ENCODE measurements around the gene PGAP6. TPM values are rescaled to one million over a fixed set of nuclear protein-coding genes. Genes with fewer than 3 reads are reported as not detected.

The PGAP6 gene
- total RNA-seq, 1 donor: 54.3 TPM

- H3K27me3 ChIP-seq (ENCODE audit: insufficient read depth, low read length): no peaks in the 10 kb centered on the region
- peaks cover 27% of the 10 kb centered on the region for H3K36me3 ChIP-seq (ENCODE audit: insufficient read depth, low read length)
- H4K20me1 ChIP-seq (ENCODE audit: insufficient read depth, low read length): no peaks in the 10 kb centered on the region
- H3K4me1 ChIP-seq (ENCODE audit: insufficient read depth, low read length): peaks cover 7% of the 10 kb centered on the region
- DNase-seq (ENCODE audit: insufficient read length, low spot score, missing footprints): no peak
- peak overlapping the region; percentile 64 for H3K4me3 ChIP-seq (ENCODE audit: insufficient read depth, low read length)
- no peaks in the 10 kb centered on the region for H3K79me2 ChIP-seq (ENCODE audit: insufficient read depth, low read length)
- H3K9me3 ChIP-seq (ENCODE audit: low read depth, low read length): no peaks in the 10 kb centered on the region
- H2AFZ ChIP-seq (ENCODE audit: low read length): no peak overlapping the region
- no peak for TF ChIP-seq CTCF (IDR thresholded peaks at IDR 0.05; ENCODE audit: extremely low read depth, low read depth, low read length)
- H3K4me2 ChIP-seq (ENCODE audit: insufficient read depth, low read length): peak overlapping the region; percentile 77
- no peak overlapping the region for H3K27ac ChIP-seq (ENCODE audit: low read depth, low read length)
Observed at GRCh38 chr16:369275-369865, 12.4 kb downstream of the PGAP6 start.

GRCh38 chr16:368388-369158 lies 13.2 kb downstream of the PGAP6 start:
- H4K20me1 ChIP-seq (ENCODE audit: insufficient read depth, low read length): no peaks in the 10 kb centered on the region
- no peak overlapping the region for H3K4me3 ChIP-seq (ENCODE audit: insufficient read depth, low read length)
- no peak for DNase-seq (ENCODE audit: insufficient read length, low spot score, missing footprints)
- H3K27ac ChIP-seq (ENCODE audit: low read depth, low read length): no peak overlapping the region
- H3K36me3 ChIP-seq (ENCODE audit: insufficient read depth, low read length): peaks cover 26% of the 10 kb centered on the region
- no peaks in the 10 kb centered on the region for H3K9me3 ChIP-seq (ENCODE audit: low read depth, low read length)
- H2AFZ ChIP-seq (ENCODE audit: low read length): no peak overlapping the region
- H3K4me2 ChIP-seq (ENCODE audit: insufficient read depth, low read length): no peak overlapping the region
- H3K4me1 ChIP-seq (ENCODE audit: insufficient read depth, low read length): peaks cover 7% of the 10 kb centered on the region
- TF ChIP-seq CTCF (IDR thresholded peaks at IDR 0.05; ENCODE audit: extremely low read depth, low read depth, low read length): no peak
- peaks cover 3% of the 10 kb centered on the region for H3K27me3 ChIP-seq (ENCODE audit: insufficient read depth, low read length)
- H3K79me2 ChIP-seq (ENCODE audit: insufficient read depth, low read length): no peaks in the 10 kb centered on the region

- no peak for DNase-seq (ENCODE audit: insufficient read length, low spot score, missing footprints)
- no peaks in the 10 kb centered on the region for H3K9me3 ChIP-seq (ENCODE audit: low read depth, low read length)
- no peak overlapping the region for H3K27ac ChIP-seq (ENCODE audit: low read depth, low read length)
- H3K4me2 ChIP-seq (ENCODE audit: insufficient read depth, low read length): no peak overlapping the region
- peaks cover 26% of the 10 kb centered on the region for H3K36me3 ChIP-seq (ENCODE audit: insufficient read depth, low read length)
- H3K79me2 ChIP-seq (ENCODE audit: insufficient read depth, low read length): no peaks in the 10 kb centered on the region
- peaks cover 7% of the 10 kb centered on the region for H3K4me1 ChIP-seq (ENCODE audit: insufficient read depth, low read length)
- H3K4me3 ChIP-seq (ENCODE audit: insufficient read depth, low read length): no peak overlapping the region
- peaks cover 8% of the 10 kb centered on the region for H3K27me3 ChIP-seq (ENCODE audit: insufficient read depth, low read length)
- H2AFZ ChIP-seq (ENCODE audit: low read length): no peak overlapping the region
- H4K20me1 ChIP-seq (ENCODE audit: insufficient read depth, low read length): no peaks in the 10 kb centered on the region
- no peak for TF ChIP-seq CTCF (IDR thresholded peaks at IDR 0.05; ENCODE audit: extremely low read depth, low read depth, low read length)
Observed at GRCh38 chr16:367333-367903, 14.4 kb downstream of the PGAP6 start.

- Histone ChIP-seq H2AFZ (ENCODE audit: low read length) (no peak overlapping the region), H3K4me2 (ENCODE audit: insufficient read depth, low read length) (no peak overlapping the region), H4K20me1 (ENCODE audit: insufficient read depth, low read length) (no peaks in the 10 kb centered on the region), H3K4me3 (ENCODE audit: insufficient read depth, low read length) (no peak overlapping the region), H3K9me3 (ENCODE audit: low read depth, low read length) (no peaks in the 10 kb centered on the region), H3K79me2 (ENCODE audit: insufficient read depth, low read length) (no peaks in the 10 kb centered on the region), H3K27me3 (ENCODE audit: insufficient read depth, low read length) (peaks cover 8% of the 10 kb centered on the region), H3K4me1 (ENCODE audit: insufficient read depth, low read length) (peaks cover 7% of the 10 kb centered on the region), H3K36me3 (ENCODE audit: insufficient read depth, low read length) (peaks cover 22% of the 10 kb centered on the region), H3K27ac (ENCODE audit: low read depth, low read length) (no peak overlapping the region)
- TF ChIP-seq CTCF (IDR thresholded peaks at IDR 0.05; ENCODE audit: extremely low read depth, low read depth, low read length): no peak
- DNase-seq (ENCODE audit: insufficient read length, low spot score, missing footprints): no peak
Observed at GRCh38 chr16:366476-366875, 15.3 kb downstream of the PGAP6 start.
